ENCODE data around the gene FHIP1B.

Gene FHIP1B

DNA sequence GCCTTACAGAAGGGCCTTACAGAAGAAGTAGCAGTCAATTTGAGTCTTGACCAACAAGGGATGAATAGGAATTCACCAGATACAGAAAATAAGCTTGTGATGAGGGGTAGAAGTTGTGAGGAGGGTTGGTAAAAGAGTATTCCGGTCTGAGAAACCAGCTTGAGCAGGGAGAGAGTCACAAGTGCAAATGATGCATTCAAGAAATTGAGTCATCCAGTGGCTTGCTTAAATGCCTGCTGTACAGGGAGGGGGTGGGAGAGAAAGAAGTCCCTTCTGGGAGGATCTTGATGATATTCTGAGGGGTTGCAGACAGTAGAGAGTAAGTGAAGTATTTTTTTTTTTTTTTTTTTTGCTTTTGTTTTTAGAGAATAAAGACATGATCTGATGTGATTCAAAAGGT, 34.4 kb upstream of the FHIP1B start:
- no peak for TF ChIP-seq EZH2phosphoT487 (IDR thresholded peaks at IDR 0.05; ENCODE audit: low read length)
- no peak for TF ChIP-seq EZH2 (optimal IDR thresholded peaks at IDR 0.05; ENCODE audit: low read depth, low read length)
- TF ChIP-seq CTCF (IDR thresholded peaks at IDR 0.05; ENCODE audit: low read length) = no peak

GRCh38 chr11:6263662-6264061, 29.2 kb upstream of the FHIP1B start:
- Histone ChIP-seq H3K27me3 (replicated peaks; ENCODE audit: insufficient read depth, low read length) (no peaks in the 10 kb centered on the region; the same call in 1 of the 2 replicates), H3K27ac (ENCODE audit: low read length) (no peak overlapping the region), H2AFZ (ENCODE audit: low read length) (no peak overlapping the region), H3K4me3 (ENCODE audit: low read length) (no peak overlapping the region), H3K9ac (ENCODE audit: low read length) (no peak overlapping the region), H3K36me3 (replicated peaks; ENCODE audit: insufficient read depth, low read length) (no peaks in the 10 kb centered on the region), H3K9me2 (replicated peaks; ENCODE audit: insufficient read depth, low read length) (no peaks in the 10 kb centered on the region), H3F3A (ENCODE audit: insufficient read depth, low read length) (no peaks in the 10 kb centered on the region), H3K4me2 (ENCODE audit: low read depth, low read length) (no peak overlapping the region), H3K9me3 (replicated peaks; ENCODE audit: insufficient read depth, low read length) (no peaks in the 10 kb centered on the region), H4K20me1 (ENCODE audit: insufficient read depth, low read length) (no peaks in the 10 kb centered on the region), H3K79me2 (ENCODE audit: low read length) (no peaks in the 10 kb centered on the region), H3K4me1 (ENCODE audit: low read length) (no peaks in the 10 kb centered on the region)
- no peak for TF ChIP-seq EZH2 (optimal IDR thresholded peaks at IDR 0.05; ENCODE audit: low read depth, low read length)
- TF ChIP-seq EZH2phosphoT487 (IDR thresholded peaks at IDR 0.05; ENCODE audit: low read length) = no peak
- TF ChIP-seq CTCF (IDR thresholded peaks at IDR 0.05; ENCODE audit: low read length) = no peak
- no peak for DNase-seq

More for the DNA sequence above, 34.4 kb upstream of the FHIP1B start:
- no peak overlapping the region for H3K4me3 ChIP-seq (ENCODE audit: low read length)
- no peaks in the 10 kb centered on the region for H3K4me1 ChIP-seq (ENCODE audit: low read length)
- H3K4me2 ChIP-seq (ENCODE audit: low read depth, low read length) = no peak overlapping the region
- H3K9me3 ChIP-seq (replicated peaks; ENCODE audit: insufficient read depth, low read length) = no peaks in the 10 kb centered on the region
- no peaks in the 10 kb centered on the region for H4K20me1 ChIP-seq (ENCODE audit: insufficient read depth, low read length)
- H3F3A ChIP-seq (ENCODE audit: insufficient read depth, low read length) = no peaks in the 10 kb centered on the region
- no peak overlapping the region for H3K27ac ChIP-seq (ENCODE audit: low read length)
- no peak overlapping the region for H2AFZ ChIP-seq (ENCODE audit: low read length)
- no peak overlapping the region for H3K9ac ChIP-seq (ENCODE audit: low read length)
- H3K9me2 ChIP-seq (replicated peaks; ENCODE audit: insufficient read depth, low read length) = no peaks in the 10 kb centered on the region
- H3K79me2 ChIP-seq (ENCODE audit: low read length) = no peaks in the 10 kb centered on the region
- DNase-seq = no peak
- H3K36me3 ChIP-seq (replicated peaks; ENCODE audit: insufficient read depth, low read length) = no peaks in the 10 kb centered on the region
- no peaks in the 10 kb centered on the region for H3K27me3 ChIP-seq (replicated peaks; ENCODE audit: insufficient read depth, low read length)

- Histone ChIP-seq H3F3A (ENCODE audit: insufficient read depth, low read length) (no peaks in the 10 kb centered on the region), H4K20me1 (ENCODE audit: insufficient read depth, low read length) (no peaks in the 10 kb centered on the region), H3K9ac (ENCODE audit: low read length) (no peak overlapping the region), H3K4me2 (ENCODE audit: low read depth, low read length) (peak overlapping the region; percentile 79; the same call in 1 of the 2 replicates), H3K27me3 (replicated peaks; ENCODE audit: insufficient read depth, low read length) (no peaks in the 10 kb centered on the region; the same call in 1 of the 2 replicates), H3K79me2 (ENCODE audit: low read length) (no peaks in the 10 kb centered on the region), H3K36me3 (replicated peaks; ENCODE audit: insufficient read depth, low read length) (no peaks in the 10 kb centered on the region), H3K9me3 (replicated peaks; ENCODE audit: insufficient read depth, low read length) (no peaks in the 10 kb centered on the region), H3K27ac (ENCODE audit: low read length) (no peak overlapping the region), H2AFZ (ENCODE audit: low read length) (no peak overlapping the region), H3K9me2 (replicated peaks; ENCODE audit: insufficient read depth, low read length) (no peaks in the 10 kb centered on the region), H3K4me1 (ENCODE audit: low read length) (no peaks in the 10 kb centered on the region), H3K4me3 (ENCODE audit: low read length) (0 out of 2 replicates have a peak overlapping the region, but pooled peaks have one; percentile 59)
- no peak for DNase-seq
- TF ChIP-seq CTCF (IDR thresholded peaks at IDR 0.05; ENCODE audit: low read length) (no peak), EZH2phosphoT487 (IDR thresholded peaks at IDR 0.05; ENCODE audit: low read length) (no peak), EZH2 (optimal IDR thresholded peaks at IDR 0.05; ENCODE audit: low read depth, low read length) (no peak)
These were observed 25.8 kb upstream of the FHIP1B start for GRCh38 chr11:6260207-6260726.
